AG09309 (cell line): ENCODE results near the gene CLCN3.

ENCODE experiments used
- DNase-seq: peaks from one replicate; pipeline ENCODE4 v3.0.0-alpha.2; 2010; ENCODE audit warnings: low read depth
- H3K4me3 ChIP-seq: 2 replicates; pipeline ENCODE4 v1.5.1; 2011; ENCODE audit warnings: mild to moderate bottlenecking, low read depth, low read length, moderate library complexity; ENCODE audit not compliant: control insufficient read depth
- TF ChIP-seq, protein P1 (sequence below): IDR thresholded peaks from 2 replicates; pipeline ENCODE4 v1.5.1; 2011; ENCODE audit warnings: mild to moderate bottlenecking, low read depth, low read length, inconsistent platforms; ENCODE audit not compliant: insufficient read depth, control insufficient read depth; ENCODE audit errors: missing control alignments

CLCN3 gene

DNA sequence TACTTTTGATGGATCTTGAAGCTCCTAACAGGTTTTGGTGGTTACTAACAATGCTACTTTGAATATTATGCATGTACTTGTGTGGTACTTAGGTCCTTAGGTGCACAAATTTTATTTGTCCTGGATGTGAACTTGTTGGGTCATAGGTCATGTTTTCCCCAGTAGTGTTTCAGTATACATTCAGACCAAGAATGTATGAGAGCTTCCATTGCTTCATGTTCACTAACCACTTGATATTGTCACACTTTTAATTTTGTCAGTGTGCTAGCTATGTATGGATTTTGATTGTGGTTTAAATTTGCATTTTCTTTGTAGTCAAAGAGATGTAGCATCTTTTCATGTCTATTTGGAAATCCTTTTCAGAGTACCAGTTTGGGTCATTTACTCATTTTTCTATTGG, 32.2 kb downstream of the CLCN3 start:
- TF ChIP-seq, protein P1, sequence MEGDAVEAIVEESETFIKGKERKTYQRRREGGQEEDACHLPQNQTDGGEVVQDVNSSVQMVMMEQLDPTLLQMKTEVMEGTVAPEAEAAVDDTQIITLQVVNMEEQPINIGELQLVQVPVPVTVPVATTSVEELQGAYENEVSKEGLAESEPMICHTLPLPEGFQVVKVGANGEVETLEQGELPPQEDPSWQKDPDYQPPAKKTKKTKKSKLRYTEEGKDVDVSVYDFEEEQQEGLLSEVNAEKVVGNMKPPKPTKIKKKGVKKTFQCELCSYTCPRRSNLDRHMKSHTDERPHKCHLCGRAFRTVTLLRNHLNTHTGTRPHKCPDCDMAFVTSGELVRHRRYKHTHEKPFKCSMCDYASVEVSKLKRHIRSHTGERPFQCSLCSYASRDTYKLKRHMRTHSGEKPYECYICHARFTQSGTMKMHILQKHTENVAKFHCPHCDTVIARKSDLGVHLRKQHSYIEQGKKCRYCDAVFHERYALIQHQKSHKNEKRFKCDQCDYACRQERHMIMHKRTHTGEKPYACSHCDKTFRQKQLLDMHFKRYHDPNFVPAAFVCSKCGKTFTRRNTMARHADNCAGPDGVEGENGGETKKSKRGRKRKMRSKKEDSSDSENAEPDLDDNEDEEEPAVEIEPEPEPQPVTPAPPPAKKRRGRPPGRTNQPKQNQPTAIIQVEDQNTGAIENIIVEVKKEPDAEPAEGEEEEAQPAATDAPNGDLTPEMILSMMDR, result no peak
- DNase-seq, result no peak
- no peak overlapping the region for H3K4me3 ChIP-seq

DNA sequence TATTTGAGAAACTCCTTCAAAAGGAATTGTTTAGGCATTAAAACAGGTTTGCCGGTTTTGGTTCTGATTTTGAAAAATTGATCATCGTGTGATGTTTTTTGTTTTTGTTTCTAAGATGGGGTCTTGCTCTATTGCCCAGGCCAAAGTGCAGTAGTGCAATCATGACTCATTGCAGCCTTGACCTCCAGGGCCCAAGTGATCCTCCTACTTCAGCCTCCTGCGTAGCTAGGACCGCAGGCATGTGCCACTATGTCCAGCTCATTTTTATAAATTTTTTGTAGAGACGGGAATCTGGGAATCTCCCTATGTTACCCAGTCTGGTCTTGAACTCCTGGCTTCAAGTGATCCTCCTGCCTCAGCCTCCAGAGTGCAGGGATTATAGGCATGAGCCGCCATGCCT, 35.0 kb downstream of the CLCN3 start:
- H3K4me3 ChIP-seq, result no peak overlapping the region
- DNase-seq, result no peak
- TF ChIP-seq, protein P1, result no peak

DNA sequence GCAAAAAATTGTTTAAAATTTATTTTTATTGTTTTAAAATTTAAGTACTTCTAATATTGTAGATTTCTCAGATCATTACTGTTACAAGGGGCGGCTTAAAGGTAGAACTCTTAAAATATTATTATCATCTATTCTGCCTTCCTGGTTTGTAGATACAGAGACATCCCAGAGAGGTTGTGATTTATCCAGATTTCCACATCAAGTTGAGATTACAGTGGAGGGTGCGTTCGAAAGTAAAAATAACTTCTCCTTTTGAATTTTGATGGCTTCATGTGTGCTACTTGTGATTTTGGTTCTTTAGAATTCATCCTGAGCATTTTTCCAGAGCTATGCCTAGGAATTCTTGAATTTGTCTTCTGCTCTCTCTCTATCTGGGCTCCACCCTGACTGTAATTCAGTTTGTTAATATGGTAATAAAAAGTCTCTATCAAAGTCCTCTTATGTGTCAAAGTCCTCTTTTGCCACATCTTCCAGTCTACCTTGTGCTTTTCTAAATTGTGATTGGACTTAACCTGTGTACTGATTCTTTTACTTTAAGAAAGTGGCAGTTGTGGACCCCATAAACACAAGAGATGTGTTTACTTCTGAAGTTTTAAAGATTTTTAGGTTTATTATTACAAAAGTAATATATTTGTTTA, 37.2 kb downstream of the CLCN3 start:
- TF ChIP-seq, protein P1, result no peak
- no peak overlapping the region for H3K4me3 ChIP-seq
- no peak for DNase-seq

DNA sequence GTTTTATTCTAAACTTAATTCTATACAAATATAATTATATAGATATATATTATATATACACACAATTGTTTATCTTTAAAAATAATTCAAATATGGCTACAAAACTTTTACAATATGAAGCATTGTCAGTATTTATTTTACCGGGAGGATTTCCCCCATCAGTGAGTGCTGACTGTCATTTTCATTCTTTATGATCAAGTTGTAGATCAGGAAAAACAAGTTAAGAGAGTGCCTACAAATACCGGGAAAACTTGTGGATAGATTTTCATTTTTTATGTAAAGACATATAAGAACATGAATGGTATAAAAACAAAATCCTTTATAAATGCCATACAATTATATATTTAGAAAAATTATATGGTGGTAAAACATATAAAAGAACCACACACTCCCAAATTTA, 37.8 kb downstream of the CLCN3 start:
- DNase-seq, result no peak
- no peak overlapping the region for H3K4me3 ChIP-seq
- TF ChIP-seq, protein P1, result no peak

DNA sequence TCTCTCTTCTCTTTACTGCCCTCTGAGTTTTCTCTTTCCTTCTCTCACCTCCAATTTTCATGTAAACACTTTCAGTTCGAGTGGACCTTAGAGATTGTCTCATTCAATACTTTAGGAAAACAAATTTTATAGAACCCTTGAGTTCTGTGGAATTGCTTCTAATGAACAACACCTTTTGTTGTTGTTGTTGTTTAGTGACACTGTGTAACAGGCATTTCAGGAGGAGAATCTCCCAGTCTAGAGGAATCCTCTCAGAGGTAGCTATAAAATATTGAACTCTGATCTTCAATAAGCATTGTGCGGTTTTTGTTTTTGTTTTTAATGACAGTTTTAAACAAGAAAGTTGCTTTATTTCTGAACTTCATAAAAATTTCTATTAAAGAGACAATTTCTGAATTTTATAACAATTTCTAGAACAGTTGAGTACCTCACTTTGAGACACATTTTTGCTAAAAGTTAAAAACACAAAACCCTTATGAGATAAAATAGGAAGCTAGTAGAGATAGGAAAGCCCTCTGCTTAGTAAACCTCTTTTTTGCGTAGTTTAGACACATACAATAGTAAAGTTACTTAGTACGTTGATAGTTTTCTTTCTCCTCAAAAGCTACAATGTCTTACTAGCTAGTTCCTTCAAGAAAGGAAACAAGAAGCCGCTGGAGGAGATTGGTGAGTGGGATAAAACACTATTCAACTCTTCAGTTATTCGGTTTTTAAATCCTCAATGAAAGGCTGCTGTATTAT, 38.8 kb downstream of the CLCN3 start:
- DNase-seq, result no peak
- H3K4me3 ChIP-seq, result peak overlapping the region; percentile 24
- TF ChIP-seq, protein P1, result no peak

DNA sequence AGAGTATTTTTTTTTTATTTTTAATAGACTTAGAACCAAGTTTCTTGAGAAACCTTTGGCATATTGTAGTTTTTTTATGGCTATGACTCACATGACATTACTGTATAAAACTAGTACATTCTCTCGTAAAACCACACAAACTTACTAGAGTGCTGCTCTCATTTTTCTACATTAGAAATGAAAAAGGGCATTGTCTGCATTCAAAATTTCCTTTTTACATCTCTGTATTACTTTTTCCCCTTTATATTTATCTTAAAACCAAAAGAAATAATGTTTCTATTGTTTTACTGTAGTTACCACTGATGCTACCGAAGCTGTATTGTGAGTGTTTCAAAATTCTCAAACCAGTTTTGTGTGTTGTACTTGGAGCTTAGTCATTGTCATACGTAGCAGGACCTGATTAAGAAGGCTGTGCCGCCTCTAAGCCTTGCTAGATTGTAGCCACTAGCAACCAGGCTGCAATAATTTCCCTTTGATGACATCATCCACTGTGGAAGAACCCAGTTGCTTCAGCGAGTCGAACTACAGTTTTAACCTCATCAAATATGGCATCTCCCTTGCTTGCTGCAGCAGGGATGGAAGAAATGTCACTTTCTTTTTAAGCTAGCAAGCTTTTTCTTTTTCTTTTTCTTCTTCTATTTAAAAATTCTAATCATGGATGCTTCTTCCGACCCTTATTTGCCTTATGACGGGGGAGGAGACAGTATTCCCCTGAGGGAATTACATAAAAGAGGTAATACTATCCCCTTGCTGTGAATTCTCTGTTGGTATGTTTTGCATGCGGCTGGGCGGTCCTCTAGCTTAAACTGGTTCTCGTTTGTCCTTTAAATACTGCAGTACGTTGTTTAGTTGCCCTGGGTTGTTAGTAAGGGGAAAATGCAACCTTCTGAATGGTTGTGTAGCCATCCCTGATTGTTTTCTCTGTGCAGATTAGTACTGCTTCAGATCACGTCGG, 39.6 kb downstream of the CLCN3 start:
- DNase-seq, result peak; percentile 95
- H3K4me3 ChIP-seq, result peak overlapping the region; percentile 43
- TF ChIP-seq, protein P1, result no peak
